Skeletal muscle tissue (tissue), 4 donors: Measurements from ENCODE around the gene PSMB7. TPM values are rescaled to one million over a fixed set of nuclear protein-coding genes. Genes with fewer than 3 reads are reported as not detected.

ENCODE experiments used
- H3K27ac ChIP-seq: one replicate; pipeline ENCODE4 v1.7.0; 2013; ENCODE audit warnings: mild to moderate bottlenecking, low read depth, low read length, inconsistent platforms
- H3K27me3 ChIP-seq, 3 donors: one replicate each; pipeline ENCODE4 v1.7.0; 2013; ENCODE audit warnings: low read length in 3 of 3; ENCODE audit not compliant: control insufficient read depth in 3 of 3, insufficient read depth in 3 of 3
- H3K36me3 ChIP-seq, 3 donors: one replicate each; pipeline ENCODE4 v1.7.0; 2013; ENCODE audit warnings: low read length in 3 of 3; ENCODE audit not compliant: control insufficient read depth in 3 of 3, insufficient read depth in 3 of 3
- H3K4me1 ChIP-seq, 3 donors: one replicate each; pipeline ENCODE4 v1.7.0; 2013; ENCODE audit warnings: low read length in 3 of 3, mild to moderate bottlenecking in 3 of 3; ENCODE audit not compliant: control insufficient read depth in 3 of 3, insufficient read depth in 3 of 3
- H3K4me3 ChIP-seq, 3 donors: one replicate each; pipeline ENCODE4 v1.7.0; 2013; ENCODE audit warnings: low read length in 3 of 3
- H3K9ac ChIP-seq, 3 donors: one replicate each; pipeline ENCODE4 v1.7.0; 2013; ENCODE audit warnings: low read length in 3 of 3, mild to moderate bottlenecking in 3 of 3, moderate library complexity in 2 of 3, low read depth in 1 of 3
- H3K9me3 ChIP-seq, 3 donors: one replicate each; pipeline ENCODE4 v1.7.0; 2013; ENCODE audit warnings: low read length in 3 of 3; ENCODE audit not compliant: control insufficient read depth in 3 of 3
- total RNA-seq: library from RNA; depleted of rRNA; stranded (reverse); fragments of >200 nt; gene quantifications from one replicate; pipeline ENCODE4 v1.2.3, GENCODE V29; 2014
- donor health status: Osteomylitis.

Gene PSMB7
- total RNA-seq, 1 donor from 2014 or later, result 215 TPM

- Histone ChIP-seq H3K9me3 (peaks cover 0 to 5% (median 0%) of the 10 kb centered on the region in 3 donors), H3K27ac (no peak overlapping the region), H3K4me1 (no peaks in the 10 kb centered on the region), H3K27me3 (peaks cover 4 to 23% (median 12%) of the 10 kb centered on the region in 3 donors), H3K36me3 (no peaks in the 10 kb centered on the region), H3K9ac (no peak overlapping the region), H3K4me3 (no peak overlapping the region)
Observed at GRCh38 chr9:124443625-124444024, 28.4 kb upstream of the PSMB7 start.

- no peaks in the 10 kb centered on the region for H3K36me3 ChIP-seq
- no peak overlapping the region for H3K27ac ChIP-seq
- H3K27me3 ChIP-seq, result peaks cover 0 to 23% (median 12%) of the 10 kb centered on the region in 3 donors
- H3K9me3 ChIP-seq, result peaks cover 0 to 5% (median 0%) of the 10 kb centered on the region in 3 donors
- H3K4me1 ChIP-seq, result no peaks in the 10 kb centered on the region
- H3K4me3 ChIP-seq, result no peak overlapping the region
- H3K9ac ChIP-seq, result no peak overlapping the region
Observed at GRCh38 chr9:124442826-124443225, 27.6 kb upstream of the PSMB7 start.

GRCh38 chr9:124442379-124442778, 27.1 kb upstream of the PSMB7 start:
- Histone ChIP-seq H3K27me3 (peaks cover 0 to 25% (median 12%) of the 10 kb centered on the region in 3 donors), H3K9ac (no peak overlapping the region), H3K4me3 (no peak overlapping the region), H3K4me1 (no peaks in the 10 kb centered on the region), H3K9me3 (peaks cover 0 to 5% (median 0%) of the 10 kb centered on the region in 3 donors), H3K27ac (no peak overlapping the region), H3K36me3 (no peaks in the 10 kb centered on the region)

GRCh38 chr9:124441291-124441690, 26.0 kb upstream of the PSMB7 start:
- Histone ChIP-seq H3K9ac (no peak overlapping the region), H3K27me3 (peaks cover 0 to 20% (median 12%) of the 10 kb centered on the region in 3 donors), H3K9me3 (peaks cover 0 to 5% (median 0%) of the 10 kb centered on the region in 3 donors), H3K4me1 (no peaks in the 10 kb centered on the region), H3K36me3 (no peaks in the 10 kb centered on the region), H3K27ac (no peak overlapping the region), H3K4me3 (no peak overlapping the region)

GRCh38 chr9:124440786-124441185, 25.5 kb upstream of the PSMB7 start:
- H3K36me3 ChIP-seq, result no peaks in the 10 kb centered on the region
- peaks cover 0 to 20% (median 10%) of the 10 kb centered on the region in 3 donors for H3K27me3 ChIP-seq
- no peak overlapping the region for H3K9ac ChIP-seq
- H3K4me3 ChIP-seq, result no peak overlapping the region
- H3K4me1 ChIP-seq, result no peaks in the 10 kb centered on the region
- no peak overlapping the region for H3K27ac ChIP-seq
- H3K9me3 ChIP-seq, result peaks cover 0 to 5% (median 0%) of the 10 kb centered on the region in 3 donors

- Histone ChIP-seq H3K27me3 (peaks cover 0 to 20% (median 10%) of the 10 kb centered on the region in 3 donors), H3K36me3 (no peaks in the 10 kb centered on the region), H3K4me1 (no peaks in the 10 kb centered on the region), H3K9ac (no peak overlapping the region), H3K9me3 (peaks cover 0 to 5% (median 0%) of the 10 kb centered on the region in 3 donors), H3K4me3 (no peak overlapping the region), H3K27ac (no peak overlapping the region)
Observed at GRCh38 chr9:124439686-124440243, 24.5 kb upstream of the PSMB7 start.

- peaks cover 0 to 5% (median 0%) of the 10 kb centered on the region in 3 donors for H3K9me3 ChIP-seq
Observed at GRCh38 chr9:124439086-124439485, 23.8 kb upstream of the PSMB7 start.

GRCh38 chr9:124438091-124438490, 22.8 kb upstream of the PSMB7 start:
- Histone ChIP-seq H3K9ac (no peak overlapping the region), H3K4me3 (no peak overlapping the region), H3K36me3 (no peaks in the 10 kb centered on the region), H3K4me1 (no peaks in the 10 kb centered on the region), H3K27me3 (peaks cover 0 to 20% (median 10%) of the 10 kb centered on the region in 3 donors), H3K27ac (no peak overlapping the region), H3K9me3 (peaks cover 0 to 5% (median 0%) of the 10 kb centered on the region in 3 donors)

More at GRCh38 chr9:124439086-124439485, 23.8 kb upstream of the PSMB7 start:
- Histone ChIP-seq H3K4me3 (no peak overlapping the region), H3K27ac (no peak overlapping the region), H3K9ac (no peak overlapping the region), H3K36me3 (no peaks in the 10 kb centered on the region), H3K27me3 (peaks cover 0 to 20% (median 10%) of the 10 kb centered on the region in 3 donors), H3K4me1 (no peaks in the 10 kb centered on the region)

- no peaks in the 10 kb centered on the region for H3K36me3 ChIP-seq
- H3K27me3 ChIP-seq, result peaks cover 0 to 20% (median 11%) of the 10 kb centered on the region in 3 donors
- peaks cover 0 to 5% (median 0%) of the 10 kb centered on the region in 3 donors for H3K9me3 ChIP-seq
- H3K4me1 ChIP-seq, result no peaks in the 10 kb centered on the region
- no peak overlapping the region for H3K9ac ChIP-seq
- H3K27ac ChIP-seq, result no peak overlapping the region
- H3K4me3 ChIP-seq, result no peak overlapping the region
Observed at GRCh38 chr9:124437086-124437485, 21.8 kb upstream of the PSMB7 start.

GRCh38 chr9:124436320-124436719, 21.1 kb upstream of the PSMB7 start:
- Histone ChIP-seq H3K4me1 (no peaks in the 10 kb centered on the region), H3K4me3 (no peak overlapping the region), H3K9ac (no peak overlapping the region), H3K36me3 (no peaks in the 10 kb centered on the region), H3K9me3 (peaks cover 0 to 5% (median 0%) of the 10 kb centered on the region in 3 donors), H3K27ac (no peak overlapping the region), H3K27me3 (peaks cover 0 to 19% (median 12%) of the 10 kb centered on the region in 3 donors)
